ENCODE measurements around the gene PIGK.

PIGK gene

DNA sequence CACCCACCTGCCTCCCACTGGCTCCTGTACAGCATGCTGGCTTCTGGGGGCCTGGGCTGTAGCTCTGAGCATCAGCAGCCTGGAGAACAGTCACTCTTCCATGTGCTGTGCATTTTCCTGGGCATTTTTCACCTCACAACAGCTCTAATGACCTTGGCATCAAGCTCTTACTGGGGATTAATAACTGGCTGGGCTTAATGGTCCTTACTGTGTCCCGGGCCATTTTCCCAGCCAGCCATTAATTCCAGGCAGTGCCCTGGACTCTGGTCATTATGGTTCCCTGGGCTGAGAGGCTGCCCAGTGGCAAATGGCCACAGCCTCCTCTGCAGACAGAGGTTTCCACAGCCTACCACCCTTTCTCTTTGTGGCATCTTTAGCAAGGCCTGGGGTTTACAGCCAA lies 180.1 kb downstream of the PIGK start:
- TF ChIP-seq, protein P1, sequence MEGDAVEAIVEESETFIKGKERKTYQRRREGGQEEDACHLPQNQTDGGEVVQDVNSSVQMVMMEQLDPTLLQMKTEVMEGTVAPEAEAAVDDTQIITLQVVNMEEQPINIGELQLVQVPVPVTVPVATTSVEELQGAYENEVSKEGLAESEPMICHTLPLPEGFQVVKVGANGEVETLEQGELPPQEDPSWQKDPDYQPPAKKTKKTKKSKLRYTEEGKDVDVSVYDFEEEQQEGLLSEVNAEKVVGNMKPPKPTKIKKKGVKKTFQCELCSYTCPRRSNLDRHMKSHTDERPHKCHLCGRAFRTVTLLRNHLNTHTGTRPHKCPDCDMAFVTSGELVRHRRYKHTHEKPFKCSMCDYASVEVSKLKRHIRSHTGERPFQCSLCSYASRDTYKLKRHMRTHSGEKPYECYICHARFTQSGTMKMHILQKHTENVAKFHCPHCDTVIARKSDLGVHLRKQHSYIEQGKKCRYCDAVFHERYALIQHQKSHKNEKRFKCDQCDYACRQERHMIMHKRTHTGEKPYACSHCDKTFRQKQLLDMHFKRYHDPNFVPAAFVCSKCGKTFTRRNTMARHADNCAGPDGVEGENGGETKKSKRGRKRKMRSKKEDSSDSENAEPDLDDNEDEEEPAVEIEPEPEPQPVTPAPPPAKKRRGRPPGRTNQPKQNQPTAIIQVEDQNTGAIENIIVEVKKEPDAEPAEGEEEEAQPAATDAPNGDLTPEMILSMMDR (IDR thresholded peaks at IDR 0.05; ENCODE audit: insufficient read depth, low read length, poor library complexity, severe bottlenecking), result no peak
- Histone ChIP-seq H3K36me3 (ENCODE audit: control insufficient read depth, insufficient read depth, low read length) (no peaks in the 10 kb centered on the region), H3K27me3 (replicated peaks; ENCODE audit: control insufficient read depth, insufficient read depth, low read length) (no peaks in the 10 kb centered on the region), H3K4me3 (replicated peaks; ENCODE audit: low read depth, low read length) (no peak overlapping the region)
- DNase-seq (ENCODE audit: extremely low read depth, insufficient read length), result no peak
